ENCODE measurements around the gene SLC25A5.

SLC25A5 gene

GRCh38 chrX:119512146-119512800 is 44.0 kb downstream of the SLC25A5 start:
- DNase-seq: peak; percentile 67

DNA sequence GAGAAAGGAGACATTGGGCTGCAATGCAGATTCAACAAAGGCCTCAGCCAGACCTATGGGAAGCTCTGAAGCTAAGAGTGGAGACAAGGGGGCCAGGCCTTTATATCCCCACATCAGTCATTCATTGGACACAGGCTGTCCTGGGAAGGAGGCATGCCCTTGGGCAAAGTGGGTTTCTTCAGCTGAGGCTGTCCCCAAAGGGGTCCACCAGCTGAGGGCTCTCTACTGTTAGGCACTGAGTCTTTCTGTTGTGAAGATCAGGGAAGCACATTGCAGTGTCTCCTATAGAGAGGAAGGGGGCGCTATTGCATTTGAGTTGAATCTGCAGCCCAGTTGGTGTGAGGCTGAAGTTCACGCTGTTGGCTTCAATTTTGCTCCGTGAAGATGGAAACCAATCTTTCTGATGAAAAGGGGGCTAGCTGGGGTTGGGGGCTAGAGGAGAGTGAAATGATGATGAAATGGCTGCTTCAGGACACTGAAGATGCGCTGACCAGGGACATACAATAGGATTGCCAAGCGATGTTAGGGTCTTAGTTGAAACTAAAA is 48.0 kb downstream of the SLC25A5 start:
- peak; percentile 90 for DNase-seq

GRCh38 chrX:119518371-119518770 is 50.1 kb downstream of the SLC25A5 start:
- DNase-seq: no peak
